SK-N-DZ (cell line): ENCODE results near the gene HEPACAM2.

ENCODE experiments used
- DNase-seq: peaks from one replicate; pipeline ENCODE4 v3.0.0-alpha.2; 2015; ENCODE audit warnings: low spot score

Gene HEPACAM2

DNA sequence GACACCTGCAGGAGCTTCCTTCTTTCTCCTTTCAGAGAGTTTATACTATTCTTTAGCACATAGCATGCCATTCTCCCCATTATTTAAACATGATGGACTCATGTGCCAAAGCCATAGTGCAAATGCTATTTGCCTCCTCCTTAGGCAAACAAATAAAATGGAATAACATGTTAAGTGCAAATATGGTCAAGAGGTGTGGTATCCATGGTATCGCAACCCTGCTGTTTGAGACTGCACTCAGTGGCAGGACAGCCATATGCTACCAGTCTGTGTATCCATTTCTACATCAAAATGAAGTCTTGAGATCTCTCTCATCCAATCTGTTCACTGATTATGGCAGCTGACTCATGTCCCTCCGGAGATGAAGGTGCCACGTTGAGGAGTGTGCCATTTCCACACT is 22.8 kb downstream of the HEPACAM2 start:
- no peak for DNase-seq

DNA sequence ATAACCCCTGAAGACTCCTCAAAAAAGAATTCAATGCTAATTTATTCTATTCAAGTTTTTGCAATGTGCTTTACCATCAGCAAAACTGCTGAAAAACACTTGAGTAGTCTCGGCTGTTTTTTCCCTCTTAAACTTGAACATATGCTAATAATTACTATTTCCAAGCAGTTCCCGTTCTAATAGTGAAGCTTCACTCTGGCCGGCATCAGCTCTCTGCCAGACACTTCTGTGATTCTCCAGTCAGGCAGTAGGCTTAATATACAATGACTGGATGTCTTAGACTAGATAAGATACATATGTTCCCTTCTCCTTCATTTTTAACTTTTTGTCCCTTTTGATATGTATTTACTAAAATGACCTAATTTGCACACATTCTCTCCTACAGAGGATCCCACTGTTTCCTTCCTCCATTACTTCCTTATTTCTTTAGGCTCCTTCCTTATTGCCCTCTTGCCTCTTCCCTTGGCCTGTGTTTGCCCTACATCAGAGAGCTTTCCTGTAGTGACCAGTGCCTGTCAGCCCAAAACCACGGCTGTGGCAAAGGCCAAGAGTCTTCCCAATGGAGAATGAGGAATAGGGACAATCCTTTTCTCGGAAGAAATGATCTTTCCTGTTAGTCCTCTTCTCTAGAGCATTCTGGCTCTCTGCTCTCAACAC is 23.5 kb downstream of the HEPACAM2 start:
- no peak for DNase-seq

DNA sequence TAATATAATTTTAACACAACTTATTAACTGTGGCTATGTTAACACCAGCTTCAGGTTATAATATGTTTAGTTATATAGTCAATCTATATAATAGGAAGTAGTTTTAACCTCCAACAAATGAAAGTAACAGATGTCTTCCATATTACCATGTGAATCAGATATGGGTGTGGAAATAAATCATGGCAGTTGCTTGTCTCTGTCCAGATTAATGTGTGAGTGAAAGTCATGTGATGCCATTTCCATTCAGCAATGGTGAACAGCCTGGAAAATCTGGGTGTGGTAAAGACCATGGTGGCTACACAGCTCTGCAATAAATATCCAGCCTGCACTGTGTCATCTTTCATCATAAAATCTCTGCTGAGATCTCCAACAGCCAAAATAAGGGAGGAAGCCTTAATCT is 27.8 kb downstream of the HEPACAM2 start:
- DNase-seq, result peak; percentile 51

DNA sequence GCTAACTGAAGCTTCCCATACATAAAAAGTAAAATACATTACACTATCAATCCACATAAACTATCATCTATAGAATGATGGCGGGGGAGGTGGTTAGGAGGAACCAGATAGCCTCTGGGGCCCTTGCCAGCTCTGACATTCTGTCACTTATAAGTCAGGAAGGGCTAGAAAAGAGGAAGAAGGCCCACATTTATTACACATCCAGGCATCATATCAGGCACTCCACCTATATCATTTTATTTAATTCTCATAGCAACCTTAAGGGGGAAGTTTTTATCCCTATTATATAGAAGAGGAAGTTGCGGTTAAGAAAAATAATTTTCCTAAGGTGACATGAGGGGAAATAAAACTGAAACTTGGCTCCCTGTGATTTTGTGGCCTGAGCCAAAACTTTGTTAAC is 29.9 kb downstream of the HEPACAM2 start:
- no peak for DNase-seq

DNA sequence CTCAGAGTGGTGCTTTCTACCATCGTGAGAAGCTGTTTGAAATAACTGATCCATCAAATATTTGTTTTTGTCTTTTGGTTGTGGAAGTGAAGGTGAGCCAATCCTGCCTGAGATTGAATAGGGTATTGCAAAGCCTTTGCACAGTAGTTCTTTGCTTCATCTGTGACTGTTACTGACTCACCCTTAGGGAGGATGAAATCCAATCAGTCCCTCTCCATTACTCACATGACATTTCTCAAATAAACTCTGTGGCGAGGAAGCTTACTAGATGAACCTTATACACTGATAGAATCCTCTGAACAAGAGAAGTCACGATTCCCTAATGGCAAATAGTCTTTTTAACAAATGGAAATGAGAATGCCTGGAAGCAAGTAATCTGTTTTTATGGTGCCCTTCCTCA is 31.9 kb downstream of the HEPACAM2 start:
- DNase-seq, result no peak

DNA sequence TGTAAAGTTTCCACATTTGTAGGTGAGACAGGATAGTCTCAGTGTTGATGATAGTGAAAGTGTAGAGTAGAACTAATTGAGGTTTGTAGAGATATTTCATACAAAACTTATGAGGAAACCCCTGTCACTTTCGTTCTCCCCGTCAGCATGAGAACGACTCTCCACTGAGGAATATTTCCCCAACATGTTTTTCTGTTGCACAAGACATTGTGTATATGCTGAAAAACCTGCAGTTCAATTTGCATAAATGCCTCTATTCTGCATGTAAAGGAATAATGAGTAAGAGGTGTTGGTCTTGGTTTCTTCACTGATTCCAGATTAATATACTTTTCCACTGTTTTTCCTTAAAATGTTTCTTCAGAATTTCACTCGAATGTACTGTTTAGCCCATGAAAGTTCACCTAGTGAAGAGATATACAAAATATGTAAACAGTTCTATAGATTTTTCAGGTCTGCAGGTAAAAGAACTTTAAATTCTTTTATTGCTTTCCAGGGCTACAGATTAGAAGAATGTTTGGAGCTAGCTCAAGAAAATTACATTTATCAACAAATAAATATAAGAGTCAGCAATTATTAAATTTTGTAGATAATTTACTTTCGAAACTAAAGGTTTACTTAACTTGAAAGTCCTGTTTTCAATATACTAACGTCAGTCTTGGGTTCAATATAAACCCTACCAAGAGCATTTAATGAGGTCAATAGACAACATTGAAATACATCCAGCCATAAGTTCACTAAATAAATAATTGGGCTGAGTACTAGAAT is 37.2 kb downstream of the HEPACAM2 start:
- no peak for DNase-seq

DNA sequence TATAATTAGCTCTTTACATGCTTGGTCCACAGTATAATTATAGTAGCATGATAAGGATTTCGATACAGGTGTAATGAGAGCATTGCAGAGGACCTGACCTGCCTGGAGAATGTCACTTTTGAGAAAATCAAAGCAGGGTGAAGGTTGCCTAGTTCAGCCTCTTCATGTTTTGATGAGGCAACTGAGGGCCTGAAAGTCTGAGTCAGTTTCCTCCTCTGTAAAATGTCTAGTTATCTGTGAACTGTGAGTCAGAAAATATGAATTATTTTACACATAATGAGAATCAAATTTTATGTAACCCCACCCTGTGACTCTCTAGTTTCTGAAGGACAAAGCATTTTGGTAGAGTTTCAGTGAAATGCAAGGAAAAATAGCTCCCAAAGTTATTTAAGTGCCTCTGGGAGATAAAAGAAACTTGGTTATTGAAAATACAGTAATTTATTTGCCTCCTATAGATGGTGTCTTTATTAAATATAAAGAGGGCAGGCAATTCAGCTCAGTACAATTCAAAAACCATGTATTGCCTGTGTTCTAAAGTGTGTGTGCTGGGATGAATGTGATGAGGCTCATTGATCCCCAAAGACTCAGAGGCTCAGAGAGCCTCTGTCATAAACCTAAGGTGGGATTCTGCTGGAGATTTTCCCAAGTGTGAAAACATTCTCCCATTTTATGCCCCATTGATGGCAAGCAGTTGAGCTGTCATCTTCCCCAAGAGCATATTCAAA is 40.8 kb downstream of the HEPACAM2 start:
- no peak for DNase-seq

DNA sequence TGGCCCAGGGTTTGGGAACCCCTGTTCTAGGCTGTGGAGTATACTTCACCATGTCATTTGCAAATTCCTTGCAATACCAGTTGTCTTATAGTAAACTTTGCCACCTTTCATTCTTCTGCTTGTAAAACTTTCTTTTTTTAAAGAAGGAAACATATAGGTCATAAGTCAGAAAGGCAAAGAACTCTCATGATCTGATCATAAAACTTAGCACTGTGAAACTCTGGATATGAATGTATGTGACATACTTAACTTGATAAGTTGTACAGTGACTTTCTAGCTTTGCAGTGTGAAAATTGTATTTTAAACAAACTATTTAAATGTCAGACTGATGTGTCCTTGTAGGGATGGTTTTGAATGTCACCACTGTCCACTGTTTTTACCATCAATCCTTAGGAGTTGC is 47.1 kb downstream of the HEPACAM2 start:
- no peak for DNase-seq

DNA sequence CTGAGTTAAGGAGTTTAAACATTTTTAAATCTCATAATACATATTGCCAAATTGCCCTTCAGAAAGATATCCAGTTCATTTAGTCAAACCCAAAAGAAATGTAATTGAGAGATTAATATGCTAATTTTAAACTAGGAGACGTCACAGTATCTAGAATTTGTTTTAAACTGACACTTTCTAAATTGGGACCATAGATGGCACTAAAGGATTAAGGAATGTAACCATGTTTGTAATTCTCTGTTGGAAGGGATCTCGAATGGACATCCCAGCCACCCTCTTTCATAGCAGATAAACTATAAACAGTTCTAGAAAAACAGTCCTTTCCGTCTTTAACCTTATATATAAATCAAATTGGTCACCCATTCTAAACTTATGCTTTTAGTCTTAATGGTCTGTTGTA is 48.1 kb downstream of the HEPACAM2 start:
- DNase-seq, result no peak

DNA sequence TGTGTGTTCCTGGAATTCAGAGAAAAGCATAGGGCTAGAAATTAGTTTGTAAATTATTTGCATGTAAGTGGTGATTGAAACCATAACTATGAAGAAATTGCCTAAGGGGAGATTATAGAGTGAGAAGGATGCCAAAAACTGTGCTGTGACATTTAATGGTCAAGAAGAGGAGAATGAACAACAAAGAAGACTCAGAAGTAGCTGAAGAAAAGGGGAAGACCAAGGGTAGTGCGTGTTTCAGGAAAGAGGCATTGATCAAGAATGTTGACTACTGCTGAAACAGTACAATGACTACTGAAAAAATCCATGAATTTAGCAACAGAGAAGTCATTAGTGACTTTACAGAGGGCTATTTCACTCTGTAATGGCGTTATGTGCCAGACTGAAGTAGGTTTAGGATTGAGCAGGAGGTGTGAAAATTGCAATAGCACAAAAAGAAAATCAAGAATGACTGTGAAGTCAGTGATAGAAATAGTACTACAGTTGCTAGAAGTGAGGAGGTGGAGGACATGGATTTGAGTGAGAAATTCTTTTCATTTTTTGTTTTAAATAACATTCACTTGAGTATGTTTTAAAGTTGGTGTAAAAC is 49.2 kb downstream of the HEPACAM2 start:
- DNase-seq, result no peak

DNA sequence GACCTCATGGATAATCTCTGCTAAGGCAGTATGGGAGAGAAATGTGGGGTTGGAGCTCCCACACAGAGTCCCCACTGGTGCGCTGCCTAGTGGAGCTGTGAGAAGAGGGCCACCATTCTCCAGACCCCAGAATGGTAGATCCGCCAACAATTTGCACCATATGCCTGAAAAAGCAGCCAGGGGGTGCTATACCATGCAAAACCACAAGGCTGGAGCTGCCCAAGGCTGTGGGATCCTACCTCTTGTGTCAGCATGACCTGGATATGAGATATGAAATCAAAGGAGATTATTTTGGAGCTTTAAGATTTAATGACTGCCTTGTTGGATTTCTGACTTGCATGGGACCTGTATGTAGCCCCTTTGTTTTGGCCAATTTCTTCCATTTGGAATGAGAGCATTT is 51.0 kb downstream of the HEPACAM2 start:
- no peak for DNase-seq

DNA sequence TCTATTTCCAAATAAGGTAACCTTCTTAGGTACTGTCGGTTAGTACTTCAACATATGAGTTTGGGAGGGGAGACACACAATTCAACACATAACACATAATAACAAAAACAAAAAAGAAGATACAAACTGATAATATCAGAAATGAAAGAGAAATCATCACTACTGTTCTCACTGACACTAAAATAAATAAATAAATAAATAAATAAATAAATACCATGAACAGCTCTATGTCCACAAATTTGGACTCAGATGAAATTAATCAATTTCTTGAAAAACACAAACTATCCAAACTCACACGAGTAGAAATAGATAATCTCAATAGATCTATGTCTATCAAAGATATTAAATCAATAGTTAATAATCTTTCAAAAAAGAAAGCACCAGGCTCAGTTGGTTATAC is 53.6 kb downstream of the HEPACAM2 start:
- DNase-seq, result no peak

DNA sequence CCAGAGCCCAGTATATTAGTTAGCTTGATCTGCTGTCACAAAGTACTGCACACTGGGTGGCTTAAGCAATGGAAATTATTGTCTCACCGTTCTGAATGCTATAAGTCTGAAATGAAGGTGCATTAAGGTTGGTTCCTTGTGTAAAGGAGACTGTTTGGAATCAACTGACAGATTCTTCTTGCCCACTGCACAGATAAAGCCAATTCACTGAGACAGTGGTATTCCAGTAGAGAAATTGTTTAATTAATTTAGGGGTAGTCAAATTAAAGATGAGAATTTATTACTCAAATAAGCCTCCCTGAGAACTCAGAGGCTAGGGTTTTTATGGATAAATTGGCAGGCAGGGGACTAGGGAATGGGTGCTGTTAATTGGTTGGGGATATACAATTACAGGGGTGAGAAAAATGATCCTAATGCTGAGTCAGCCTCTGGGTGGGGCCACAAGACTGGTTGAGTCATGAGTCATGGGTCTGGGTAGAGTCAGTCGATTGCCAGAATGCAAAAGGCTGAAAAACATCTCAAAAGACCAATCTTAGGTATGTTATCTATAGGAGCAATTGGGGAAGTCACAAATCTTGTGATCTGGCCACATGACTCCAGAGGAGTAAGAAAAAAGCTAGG is 54.6 kb downstream of the HEPACAM2 start:
- DNase-seq, result no peak

DNA sequence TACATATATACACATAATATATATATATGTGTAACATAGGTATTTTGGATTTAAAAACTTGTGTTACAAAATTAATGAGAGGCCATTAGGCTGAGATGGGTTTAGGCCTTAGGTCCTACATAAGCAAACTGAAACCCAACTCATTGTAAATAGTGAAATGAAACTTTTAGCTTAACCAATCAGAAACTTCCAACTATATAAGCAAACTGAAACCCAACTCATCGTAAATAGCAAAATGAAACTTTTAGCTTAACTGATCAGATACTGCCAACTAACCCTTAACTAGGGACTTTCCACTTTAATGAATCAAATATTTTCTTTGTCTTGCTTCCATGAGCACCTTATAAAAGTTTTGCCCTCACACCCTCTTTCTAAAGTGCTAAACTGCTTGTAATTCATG is 60.8 kb downstream of the HEPACAM2 start:
- DNase-seq, result no peak

DNA sequence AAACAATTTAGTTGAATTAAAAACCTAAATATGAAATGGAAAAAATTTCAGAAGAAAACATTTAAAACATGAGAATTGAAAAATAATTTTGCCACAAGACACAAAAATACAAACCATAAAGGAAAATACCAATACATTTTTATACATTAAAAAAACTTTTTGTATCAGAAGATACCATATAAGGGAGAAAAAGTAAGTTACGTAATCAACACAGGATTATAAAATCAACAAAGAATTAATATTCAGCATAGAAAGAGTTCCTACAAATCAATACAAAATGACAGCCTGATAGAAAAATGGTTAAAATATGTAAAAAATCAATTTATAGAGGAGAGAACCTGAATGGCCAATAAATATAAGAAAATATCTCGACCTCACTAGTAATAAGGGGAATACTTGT is 61.5 kb downstream of the HEPACAM2 start:
- DNase-seq, result no peak

DNA sequence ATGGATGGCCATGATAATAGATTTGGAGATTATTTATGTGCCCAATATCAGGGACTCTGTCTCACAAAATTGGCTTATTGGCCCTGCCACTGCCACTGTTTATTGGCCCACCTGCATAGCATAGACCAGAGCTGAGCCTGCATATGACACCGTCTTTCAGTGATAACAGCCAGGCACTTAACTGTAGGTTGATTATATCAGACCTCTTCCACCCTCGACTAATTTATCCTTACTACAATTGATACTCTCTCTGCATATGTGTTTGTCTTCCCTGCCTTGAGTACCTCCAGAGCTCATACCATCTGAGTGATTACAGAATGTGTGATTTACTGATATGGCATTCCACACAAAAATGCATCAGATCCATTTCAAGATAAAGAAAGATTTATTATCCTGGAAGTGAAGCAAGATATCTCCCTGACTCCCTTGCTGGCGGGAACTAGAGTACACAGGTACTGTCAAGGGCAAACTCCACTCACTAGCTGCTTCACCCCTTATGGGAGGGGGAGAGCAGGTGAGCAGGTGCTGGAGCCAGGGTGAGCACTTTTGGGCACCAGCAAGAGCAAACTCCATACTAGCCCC is 65.0 kb downstream of the HEPACAM2 start:
- peak; percentile 96 for DNase-seq

DNA sequence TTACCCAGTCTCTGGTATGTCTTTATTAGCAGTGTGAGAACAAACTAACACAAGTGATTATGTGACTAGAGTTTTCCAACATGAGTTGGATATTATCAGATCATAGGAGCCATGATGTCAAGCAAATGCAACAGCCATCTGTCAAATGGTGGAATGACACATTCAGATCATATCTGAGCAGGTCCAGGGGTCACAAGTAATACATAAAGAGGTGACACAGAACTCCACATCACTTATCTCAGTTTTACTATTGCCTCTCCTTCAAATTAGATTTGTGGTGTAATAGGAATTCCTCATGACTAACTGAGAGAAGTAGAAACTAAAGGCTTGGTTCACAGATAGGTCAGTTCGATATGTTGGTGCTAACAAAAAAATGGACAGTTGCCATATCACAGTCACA is 65.9 kb downstream of the HEPACAM2 start:
- peak; percentile 96 for DNase-seq

DNA sequence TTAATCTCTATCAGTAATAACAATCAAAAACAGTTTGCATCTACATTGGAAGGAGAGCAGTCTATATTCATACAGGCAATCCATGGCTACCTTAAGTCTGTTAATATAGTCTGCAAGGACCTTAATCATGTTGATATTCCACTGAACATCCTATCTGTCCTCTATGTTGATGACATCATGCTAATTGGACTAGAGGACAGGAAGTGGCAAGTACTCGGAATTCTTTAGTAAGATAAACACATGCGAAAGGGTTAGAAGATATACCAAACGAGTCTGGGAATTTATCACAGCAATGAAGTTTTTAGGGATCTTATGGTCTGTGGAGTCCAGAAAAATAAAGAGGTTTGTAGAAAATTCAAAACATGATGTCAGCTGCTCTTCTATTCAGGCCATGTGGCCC is 66.8 kb downstream of the HEPACAM2 start:
- DNase-seq, result no peak

DNA sequence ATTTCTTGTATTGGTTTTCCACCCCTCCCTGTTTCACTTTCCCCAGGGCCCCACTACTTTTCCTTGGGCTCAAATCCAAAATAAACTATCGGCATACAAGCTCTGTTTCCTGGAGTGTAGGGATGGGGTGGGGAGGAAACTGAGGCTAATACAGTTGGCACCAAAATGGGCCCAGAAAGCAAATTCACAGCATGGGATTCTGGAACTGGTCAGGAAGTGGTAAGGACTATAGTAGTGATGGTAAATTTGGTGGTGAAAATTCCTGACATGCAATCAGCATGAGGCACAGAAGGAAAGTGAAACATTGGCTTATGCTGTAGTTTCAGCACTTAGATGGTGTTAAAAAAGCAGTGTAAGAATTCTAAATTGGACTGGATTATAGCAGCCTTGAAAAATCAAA is 69.4 kb downstream of the HEPACAM2 start:
- no peak for DNase-seq

DNA sequence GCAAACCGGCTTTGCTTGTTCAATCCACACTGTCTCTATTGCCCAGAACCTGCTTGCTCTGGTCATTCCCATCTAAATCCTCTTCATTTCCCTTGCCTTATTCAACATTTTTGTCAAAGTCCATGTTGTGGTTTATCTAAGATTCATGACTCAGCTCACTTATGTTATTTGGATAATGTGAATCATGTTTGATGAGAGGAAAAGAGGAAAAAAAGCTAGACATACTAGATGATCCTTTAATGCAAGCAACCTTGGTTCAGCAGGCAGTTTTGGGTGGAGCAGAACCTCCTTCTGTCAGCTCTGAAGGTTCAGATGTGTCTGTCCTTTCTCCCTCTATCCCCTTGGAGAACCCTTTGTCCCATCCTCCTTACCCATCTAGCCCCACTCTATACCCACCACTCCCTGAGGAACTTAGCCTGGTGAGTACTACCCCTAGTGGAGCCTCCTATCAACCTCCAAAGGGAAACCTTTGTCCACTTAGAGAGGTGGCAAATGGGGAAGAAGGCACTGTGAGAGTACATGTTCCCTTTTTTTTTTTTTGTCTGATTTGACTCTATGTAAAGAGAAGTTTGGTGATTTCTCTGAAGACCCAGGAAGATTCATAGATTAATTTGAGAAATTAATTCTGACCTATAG is 76.0 kb downstream of the HEPACAM2 start:
- no peak for DNase-seq

DNA sequence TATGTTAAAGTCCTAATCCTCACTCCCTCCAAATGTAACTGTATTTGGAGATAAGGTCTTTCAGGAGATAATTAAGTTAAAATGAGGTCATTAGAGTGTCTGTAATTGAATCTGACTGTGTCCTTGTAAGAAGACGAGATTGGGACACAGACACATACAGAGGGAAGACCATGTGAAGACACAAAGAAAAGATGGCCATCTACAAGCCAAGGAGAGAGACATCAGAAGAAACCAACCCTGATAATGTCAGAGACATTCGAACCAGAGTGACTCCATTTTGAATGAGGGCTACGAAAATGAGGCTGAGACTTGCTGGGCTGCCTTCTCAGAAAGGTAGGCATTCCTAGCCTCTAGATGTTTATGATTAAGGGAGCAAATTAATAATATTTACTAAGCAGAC is 77.5 kb downstream of the HEPACAM2 start:
- peak; percentile 90 for DNase-seq
